Loucy (cell line): ENCODE measurements around the gene NOVA2.

Experiments
- H2AFZ ChIP-seq: fragments of 200-600 bp; sonication (generic); 2 replicates; pipeline ENCODE4 v1.6.0; 2016; ENCODE audit warnings: antibody characterized with exemption, mild to moderate bottlenecking, low read length, moderate library complexity
- H3F3A ChIP-seq: fragments of 200-600 bp; 2 replicates; pipeline ENCODE4 v1.6.0; 2016; ENCODE audit warnings: antibody characterized with exemption, low read depth, mild to moderate bottlenecking
- H3K27me3 ChIP-seq: fragments of 200-600 bp; sonication (generic); 2 replicates; pipeline ENCODE4 v1.6.1; 2014; ENCODE audit warnings: low read length, mild to moderate bottlenecking; ENCODE audit not compliant: insufficient read depth, poor library complexity, severe bottlenecking
- H3K36me3 ChIP-seq: fragments of 200-600 bp; sonication (generic); 2 replicates; pipeline ENCODE4 v1.6.1; 2016; ENCODE audit warnings: low read length; ENCODE audit not compliant: insufficient read depth
- H3K4me1 ChIP-seq: fragments of 200-600 bp; sonication (generic); 2 replicates; pipeline ENCODE4 v1.5.1; 2014; ENCODE audit warnings: low read length, mild to moderate bottlenecking; ENCODE audit not compliant: insufficient read depth, poor library complexity, severe bottlenecking
- H3K4me2 ChIP-seq: fragments of 200-600 bp; sonication (generic); 2 replicates; pipeline ENCODE4 v1.6.0; 2014; ENCODE audit warnings: antibody characterized with exemption, low read length, low read depth, mild to moderate bottlenecking; ENCODE audit not compliant: poor library complexity, severe bottlenecking
- H3K4me3 ChIP-seq: fragments of 200-600 bp; sonication (generic); 2 replicates; pipeline ENCODE4 v1.5.1; 2014; ENCODE audit warnings: low read length, mild to moderate bottlenecking, mixed read lengths; ENCODE audit not compliant: poor library complexity, severe bottlenecking
- H3K79me2 ChIP-seq: fragments of 200-600 bp; sonication (generic); 2 replicates; pipeline ENCODE4 v1.6.1; 2014; ENCODE audit warnings: low read length; ENCODE audit not compliant: insufficient read depth
- H3K9ac ChIP-seq: fragments of 200-600 bp; sonication (generic); 2 replicates; pipeline ENCODE4 v1.6.0; 2014; ENCODE audit warnings: mild to moderate bottlenecking, low read depth, low read length, moderate library complexity; ENCODE audit not compliant: poor library complexity, severe bottlenecking
- H3K9me2 ChIP-seq: fragments of 200-600 bp; sonication (generic); replicated peaks from 2 replicates; pipeline ENCODE4 v1.6.1; 2016; ENCODE audit warnings: low read depth, low read length, mixed read lengths
- H3K9me3 ChIP-seq: fragments of 200-600 bp; sonication (generic); 2 replicates; pipeline ENCODE4 v1.6.1; 2014; ENCODE audit warnings: mild to moderate bottlenecking, antibody characterized with exemption, low read length, low read depth; ENCODE audit not compliant: insufficient read depth
- H4K20me1 ChIP-seq: fragments of 200-600 bp; sonication (generic); 2 replicates; pipeline ENCODE4 v1.6.0; 2014; ENCODE audit warnings: antibody characterized with exemption, low read length, mild to moderate bottlenecking; ENCODE audit not compliant: insufficient read depth, poor library complexity, severe bottlenecking
- EZH2phosphoT487 ChIP-seq: fragments of 200-600 bp; IDR thresholded peaks from 2 replicates; pipeline ENCODE4 v1.6.1; 2018; ENCODE audit warnings: antibody characterized with exemption, mild to moderate bottlenecking, moderate library complexity, borderline replicate concordance
- TF ChIP-seq, protein P1 (sequence below): fragments of 200-600 bp; sonication (generic); conservative IDR thresholded peaks from 2 replicates; pipeline ENCODE4 v1.5.1; 2014; ENCODE audit warnings: mild to moderate bottlenecking, antibody characterized with exemption, low read length

NOVA2 gene

DNA sequence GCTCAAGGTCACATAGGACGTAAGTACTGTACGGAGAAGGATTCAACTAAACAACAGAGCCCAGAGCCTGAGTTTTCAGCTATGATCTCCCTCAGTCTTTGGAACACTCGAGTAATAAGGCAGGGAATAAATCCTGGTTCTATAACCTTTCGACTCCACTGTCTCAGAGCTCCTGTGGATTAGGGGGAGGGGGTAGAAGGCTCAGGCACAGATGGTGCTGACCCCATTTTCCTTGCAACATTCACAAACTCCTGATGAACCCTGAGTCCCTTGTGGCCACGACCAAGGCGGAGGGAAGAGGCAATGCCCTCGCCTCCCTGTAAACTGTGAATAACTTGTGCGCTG is 21.4 kb downstream of the NOVA2 start:
- H3K9ac ChIP-seq = no peak overlapping the region
- TF ChIP-seq EZH2phosphoT487 = no peak
- TF ChIP-seq, protein P1, sequence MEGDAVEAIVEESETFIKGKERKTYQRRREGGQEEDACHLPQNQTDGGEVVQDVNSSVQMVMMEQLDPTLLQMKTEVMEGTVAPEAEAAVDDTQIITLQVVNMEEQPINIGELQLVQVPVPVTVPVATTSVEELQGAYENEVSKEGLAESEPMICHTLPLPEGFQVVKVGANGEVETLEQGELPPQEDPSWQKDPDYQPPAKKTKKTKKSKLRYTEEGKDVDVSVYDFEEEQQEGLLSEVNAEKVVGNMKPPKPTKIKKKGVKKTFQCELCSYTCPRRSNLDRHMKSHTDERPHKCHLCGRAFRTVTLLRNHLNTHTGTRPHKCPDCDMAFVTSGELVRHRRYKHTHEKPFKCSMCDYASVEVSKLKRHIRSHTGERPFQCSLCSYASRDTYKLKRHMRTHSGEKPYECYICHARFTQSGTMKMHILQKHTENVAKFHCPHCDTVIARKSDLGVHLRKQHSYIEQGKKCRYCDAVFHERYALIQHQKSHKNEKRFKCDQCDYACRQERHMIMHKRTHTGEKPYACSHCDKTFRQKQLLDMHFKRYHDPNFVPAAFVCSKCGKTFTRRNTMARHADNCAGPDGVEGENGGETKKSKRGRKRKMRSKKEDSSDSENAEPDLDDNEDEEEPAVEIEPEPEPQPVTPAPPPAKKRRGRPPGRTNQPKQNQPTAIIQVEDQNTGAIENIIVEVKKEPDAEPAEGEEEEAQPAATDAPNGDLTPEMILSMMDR = no peak
- no peaks in the 10 kb centered on the region for H4K20me1 ChIP-seq
- no peaks in the 10 kb centered on the region for H3K9me3 ChIP-seq
- H3K4me3 ChIP-seq = no peak overlapping the region
- peaks cover 34% of the 10 kb centered on the region for H3K4me1 ChIP-seq
- H3K9me2 ChIP-seq = no peaks in the 10 kb centered on the region
- no peak overlapping the region for H2AFZ ChIP-seq
- no peaks in the 10 kb centered on the region for H3K79me2 ChIP-seq
- no peak overlapping the region for H3K4me2 ChIP-seq
- H3K27me3 ChIP-seq = no peaks in the 10 kb centered on the region
- no peaks in the 10 kb centered on the region for H3K36me3 ChIP-seq
- H3F3A ChIP-seq = no peaks in the 10 kb centered on the region

DNA sequence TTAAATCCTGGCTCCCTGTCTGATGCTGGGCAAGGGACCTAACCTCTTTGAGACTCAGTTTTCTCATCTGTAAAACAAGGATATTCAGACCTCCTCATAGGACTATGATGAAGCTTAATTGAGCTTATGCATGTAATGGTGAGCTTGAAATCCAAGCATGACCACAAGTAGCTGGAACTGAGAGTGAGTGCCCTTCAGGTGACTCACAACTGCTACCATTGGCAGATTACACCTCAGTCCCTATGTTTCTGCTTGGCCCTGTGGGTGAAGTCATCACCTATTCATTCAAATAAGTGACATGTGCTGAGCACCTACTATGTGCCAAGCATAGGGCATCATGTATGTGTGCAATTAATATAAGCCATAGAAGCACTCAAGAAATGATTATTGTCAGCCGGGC is 25.7 kb downstream of the NOVA2 start:
- Histone ChIP-seq H3K9me3 (no peaks in the 10 kb centered on the region), H3K27me3 (no peaks in the 10 kb centered on the region), H3K4me2 (no peak overlapping the region), H3K36me3 (no peaks in the 10 kb centered on the region), H3K4me1 (no peaks in the 10 kb centered on the region), H3K9ac (no peak overlapping the region), H3F3A (no peaks in the 10 kb centered on the region), H3K79me2 (no peaks in the 10 kb centered on the region), H4K20me1 (no peaks in the 10 kb centered on the region), H3K4me3 (no peak overlapping the region), H3K9me2 (no peaks in the 10 kb centered on the region), H2AFZ (no peak overlapping the region)
- TF ChIP-seq, protein P1 = no peak
- no peak for TF ChIP-seq EZH2phosphoT487

DNA sequence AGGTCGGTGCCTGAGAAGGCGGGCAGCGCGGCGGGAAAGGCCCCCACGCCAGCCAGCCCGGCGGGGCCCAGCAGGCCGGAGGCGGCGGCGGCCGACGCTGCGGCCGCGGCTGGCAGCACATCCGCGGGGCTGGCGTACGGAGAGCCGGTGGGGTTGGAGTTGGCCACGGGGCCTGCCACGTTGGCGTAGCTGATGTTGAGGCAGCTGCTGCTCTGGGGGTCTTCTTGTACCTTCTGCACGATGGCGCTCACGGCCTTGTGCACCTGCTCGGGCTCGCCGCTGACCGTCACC is 33.2 kb downstream of the NOVA2 start:
- no peak overlapping the region for H3K4me2 ChIP-seq
- H3K4me3 ChIP-seq = no peak overlapping the region
- H3F3A ChIP-seq = no peaks in the 10 kb centered on the region
- H3K9me3 ChIP-seq = no peaks in the 10 kb centered on the region
- no peaks in the 10 kb centered on the region for H3K9me2 ChIP-seq
- H2AFZ ChIP-seq = no peak overlapping the region
- TF ChIP-seq EZH2phosphoT487 = no peak
- TF ChIP-seq, protein P1 = no peak
- H3K27me3 ChIP-seq = no peaks in the 10 kb centered on the region
- H3K4me1 ChIP-seq = no peaks in the 10 kb centered on the region
- H3K9ac ChIP-seq = no peak overlapping the region
- no peaks in the 10 kb centered on the region for H4K20me1 ChIP-seq
- no peaks in the 10 kb centered on the region for H3K36me3 ChIP-seq
- H3K79me2 ChIP-seq = no peaks in the 10 kb centered on the region
